Activated CD4-positive, alpha-beta T cell treated with anti-CD3 and anti-CD28 coated beads for 1 hour (primary cell): ENCODE results near the gene ETFB.
A peak's percentile ranks its signal among the peaks of the same experiment; 100 is the strongest.

Experiments used
- DNase-seq: peaks from one replicate; pipeline ENCODE4 v3.0.0-alpha.2; 2020

ETFB gene

GRCh38 chr19:51347209-51347928 is 18.8 kb downstream of the ETFB start:
- no peak for DNase-seq

GRCh38 chr19:51346742-51347141 is 19.4 kb downstream of the ETFB start:
- no peak for DNase-seq

- DNase-seq = no peak
Measured at GRCh38 chr19:51345076-51345620, 21.0 kb downstream of the ETFB start.

- no peak for DNase-seq
Measured at GRCh38 chr19:51342631-51343569, 23.3 kb downstream of the ETFB start.

GRCh38 chr19:51341976-51342580 is 24.1 kb downstream of the ETFB start, which contains the start of gene VSIG10L:
Gene VSIG10L (minus strand): TSS chr19:51342139. CDS start chr19:51342124, 15 bp downstream.
- DNase-seq = no peak

GRCh38 chr19:51341066-51341465 is 25.1 kb downstream of the ETFB start:
- no peak for DNase-seq

- peak; percentile 74 for DNase-seq
Measured at GRCh38 chr19:51339687-51340656, 26.2 kb downstream of the ETFB start.

GRCh38 chr19:51339313-51339686 is 26.9 kb downstream of the ETFB start:
- DNase-seq = no peak

- peak; percentile 75 for DNase-seq
Measured at GRCh38 chr19:51338563-51339312, 27.4 kb downstream of the ETFB start.

- no peak for DNase-seq
Measured at GRCh38 chr19:51337861-51338562, 28.2 kb downstream of the ETFB start.

- DNase-seq = no peak
Measured at GRCh38 chr19:51337141-51337860, 28.9 kb downstream of the ETFB start.

GRCh38 chr19:51333836-51334460 is 32.2 kb downstream of the ETFB start:
- DNase-seq = no peak

- DNase-seq = no peak
Measured at GRCh38 chr19:51331716-51332115, 34.5 kb downstream of the ETFB start.

GRCh38 chr19:51331193-51331592 is 35.0 kb downstream of the ETFB start:
- DNase-seq = no peak

GRCh38 chr19:51330366-51330765 is 35.8 kb downstream of the ETFB start:
- no peak for DNase-seq

- DNase-seq = no peak
Measured at GRCh38 chr19:51329411-51329810, 36.8 kb downstream of the ETFB start.

GRCh38 chr19:51327066-51328001 is 38.9 kb downstream of the ETFB start:
- DNase-seq = no peak
